ENCODE measurements around the gene PNPLA7. TPM values are rescaled to one million over a fixed set of nuclear protein-coding genes. Genes with fewer than 3 reads are reported as not detected.

PNPLA7 gene
- total and polyA plus RNA-seq, 2 of the 13 experiments (the other 11 are each of a cell fraction or from before 2014, with no cell fraction given) = 0.42 to 1.5 TPM

DNA sequence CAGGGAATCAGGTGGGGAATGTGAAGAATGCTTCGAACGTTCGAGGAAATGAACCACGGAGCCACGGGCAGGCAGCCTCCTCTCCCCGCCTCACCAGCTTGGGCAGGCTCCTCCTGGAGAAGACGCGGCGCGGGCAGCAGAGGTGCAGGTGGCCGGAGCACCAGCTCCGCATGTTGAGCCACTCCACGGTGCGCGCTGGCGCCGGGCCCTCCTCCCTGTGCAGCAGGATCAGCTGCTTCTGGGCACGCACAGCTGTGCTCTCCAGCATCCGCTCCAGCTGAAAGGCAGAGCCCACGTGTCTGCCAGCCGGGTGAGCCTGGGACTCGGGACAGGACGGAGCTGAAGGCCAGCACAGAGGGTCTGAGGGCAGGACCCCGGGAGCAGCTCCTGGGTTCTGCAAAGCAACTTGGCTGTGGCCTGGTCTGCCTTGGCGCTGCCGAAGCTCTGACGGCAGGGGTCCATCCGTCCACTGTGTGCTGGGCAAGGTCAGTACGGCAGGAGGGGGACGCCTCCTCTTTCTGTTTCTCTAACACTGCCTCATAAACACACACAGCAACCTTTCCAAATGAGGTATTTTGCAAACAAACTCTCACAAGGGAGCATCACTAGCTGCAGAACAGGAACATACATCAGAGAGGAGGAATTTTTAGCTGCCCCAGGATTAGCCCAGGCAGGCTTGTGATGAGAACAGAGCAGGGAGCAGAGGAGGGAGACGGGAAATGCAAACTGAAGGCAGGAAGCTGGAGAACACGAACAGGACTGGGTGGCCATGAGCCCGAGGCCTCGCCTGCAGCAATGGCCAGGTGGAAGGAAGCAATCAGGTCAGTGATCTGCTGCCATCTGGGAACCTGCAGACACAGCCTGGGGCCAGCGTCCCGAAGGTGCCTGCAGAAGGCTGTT is 71.0 kb downstream of the PNPLA7 start (continued):
- TF ChIP-seq, protein P1, sequence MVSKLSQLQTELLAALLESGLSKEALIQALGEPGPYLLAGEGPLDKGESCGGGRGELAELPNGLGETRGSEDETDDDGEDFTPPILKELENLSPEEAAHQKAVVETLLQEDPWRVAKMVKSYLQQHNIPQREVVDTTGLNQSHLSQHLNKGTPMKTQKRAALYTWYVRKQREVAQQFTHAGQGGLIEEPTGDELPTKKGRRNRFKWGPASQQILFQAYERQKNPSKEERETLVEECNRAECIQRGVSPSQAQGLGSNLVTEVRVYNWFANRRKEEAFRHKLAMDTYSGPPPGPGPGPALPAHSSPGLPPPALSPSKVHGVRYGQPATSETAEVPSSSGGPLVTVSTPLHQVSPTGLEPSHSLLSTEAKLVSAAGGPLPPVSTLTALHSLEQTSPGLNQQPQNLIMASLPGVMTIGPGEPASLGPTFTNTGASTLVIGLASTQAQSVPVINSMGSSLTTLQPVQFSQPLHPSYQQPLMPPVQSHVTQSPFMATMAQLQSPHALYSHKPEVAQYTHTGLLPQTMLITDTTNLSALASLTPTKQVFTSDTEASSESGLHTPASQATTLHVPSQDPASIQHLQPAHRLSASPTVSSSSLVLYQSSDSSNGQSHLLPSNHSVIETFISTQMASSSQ (IDR thresholded peaks at IDR 0.05; ENCODE audit: low read depth) = no peak
- TF ChIP-seq, protein P1 (CRISPR knock-in tag; IDR thresholded peaks at IDR 0.05; ENCODE audit: borderline replicate concordance) = no peak
- TF ChIP-seq ZNF772 (CRISPR knock-in tag; IDR thresholded peaks at IDR 0.05) = peak; percentile 47; the same call in 1 of the 2 replicates
- TF ChIP-seq, protein P2, sequence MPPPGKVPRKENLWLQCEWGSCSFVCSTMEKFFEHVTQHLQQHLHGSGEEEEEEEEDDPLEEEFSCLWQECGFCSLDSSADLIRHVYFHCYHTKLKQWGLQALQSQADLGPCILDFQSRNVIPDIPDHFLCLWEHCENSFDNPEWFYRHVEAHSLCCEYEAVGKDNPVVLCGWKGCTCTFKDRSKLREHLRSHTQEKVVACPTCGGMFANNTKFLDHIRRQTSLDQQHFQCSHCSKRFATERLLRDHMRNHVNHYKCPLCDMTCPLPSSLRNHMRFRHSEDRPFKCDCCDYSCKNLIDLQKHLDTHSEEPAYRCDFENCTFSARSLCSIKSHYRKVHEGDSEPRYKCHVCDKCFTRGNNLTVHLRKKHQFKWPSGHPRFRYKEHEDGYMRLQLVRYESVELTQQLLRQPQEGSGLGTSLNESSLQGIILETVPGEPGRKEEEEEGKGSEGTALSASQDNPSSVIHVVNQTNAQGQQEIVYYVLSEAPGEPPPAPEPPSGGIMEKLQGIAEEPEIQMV (CRISPR knock-in tag; IDR thresholded peaks at IDR 0.05; ENCODE audit: low read depth) = no peak
- no peak for TF ChIP-seq ZNF777 (CRISPR knock-in tag; IDR thresholded peaks at IDR 0.05)
- TF ChIP-seq, protein P3, sequence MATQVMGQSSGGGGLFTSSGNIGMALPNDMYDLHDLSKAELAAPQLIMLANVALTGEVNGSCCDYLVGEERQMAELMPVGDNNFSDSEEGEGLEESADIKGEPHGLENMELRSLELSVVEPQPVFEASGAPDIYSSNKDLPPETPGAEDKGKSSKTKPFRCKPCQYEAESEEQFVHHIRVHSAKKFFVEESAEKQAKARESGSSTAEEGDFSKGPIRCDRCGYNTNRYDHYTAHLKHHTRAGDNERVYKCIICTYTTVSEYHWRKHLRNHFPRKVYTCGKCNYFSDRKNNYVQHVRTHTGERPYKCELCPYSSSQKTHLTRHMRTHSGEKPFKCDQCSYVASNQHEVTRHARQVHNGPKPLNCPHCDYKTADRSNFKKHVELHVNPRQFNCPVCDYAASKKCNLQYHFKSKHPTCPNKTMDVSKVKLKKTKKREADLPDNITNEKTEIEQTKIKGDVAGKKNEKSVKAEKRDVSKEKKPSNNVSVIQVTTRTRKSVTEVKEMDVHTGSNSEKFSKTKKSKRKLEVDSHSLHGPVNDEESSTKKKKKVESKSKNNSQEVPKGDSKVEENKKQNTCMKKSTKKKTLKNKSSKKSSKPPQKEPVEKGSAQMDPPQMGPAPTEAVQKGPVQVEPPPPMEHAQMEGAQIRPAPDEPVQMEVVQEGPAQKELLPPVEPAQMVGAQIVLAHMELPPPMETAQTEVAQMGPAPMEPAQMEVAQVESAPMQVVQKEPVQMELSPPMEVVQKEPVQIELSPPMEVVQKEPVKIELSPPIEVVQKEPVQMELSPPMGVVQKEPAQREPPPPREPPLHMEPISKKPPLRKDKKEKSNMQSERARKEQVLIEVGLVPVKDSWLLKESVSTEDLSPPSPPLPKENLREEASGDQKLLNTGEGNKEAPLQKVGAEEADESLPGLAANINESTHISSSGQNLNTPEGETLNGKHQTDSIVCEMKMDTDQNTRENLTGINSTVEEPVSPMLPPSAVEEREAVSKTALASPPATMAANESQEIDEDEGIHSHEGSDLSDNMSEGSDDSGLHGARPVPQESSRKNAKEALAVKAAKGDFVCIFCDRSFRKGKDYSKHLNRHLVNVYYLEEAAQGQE (IDR thresholded peaks at IDR 0.05; ENCODE audit: borderline replicate concordance in 1 of 2, low read depth in 1 of 2, low read length in 2 of 2) = no peak
- TF ChIP-seq RBM39 (IDR thresholded peaks at IDR 0.05; ENCODE audit: low read depth, low read length, poor library complexity, severe bottlenecking) = no peak
- TF ChIP-seq ZMAT3 (CRISPR knock-in tag; conservative IDR thresholded peaks at IDR 0.05) = peak; percentile 79
- no peak for TF ChIP-seq AGO2 (optimal IDR thresholded peaks at IDR 0.05; ENCODE audit: low read depth, low read length)
- TF ChIP-seq ZBTB38 (CRISPR knock-in tag; IDR thresholded peaks at IDR 0.05) = peak; percentile 90
- no peak for TF ChIP-seq KLF13 (CRISPR knock-in tag; IDR thresholded peaks at IDR 0.05)
- TF ChIP-seq, protein P4, sequence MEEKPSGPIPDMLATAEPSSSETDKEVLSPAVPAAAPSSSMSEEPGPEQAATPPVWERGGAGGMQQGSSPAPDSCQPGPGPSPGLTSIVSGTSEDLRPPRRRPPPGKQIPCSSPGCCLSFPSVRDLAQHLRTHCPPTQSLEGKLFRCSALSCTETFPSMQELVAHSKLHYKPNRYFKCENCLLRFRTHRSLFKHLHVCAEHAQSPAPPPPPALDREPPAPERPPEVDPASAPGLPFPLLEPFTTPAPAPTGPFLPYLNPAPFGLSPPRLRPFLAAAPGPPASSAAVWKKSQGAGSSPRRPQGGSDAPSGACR (CRISPR knock-in tag; IDR thresholded peaks at IDR 0.05) = no peak
- TF ChIP-seq ZBTB20 (CRISPR knock-in tag; IDR thresholded peaks at IDR 0.05; ENCODE audit: borderline replicate concordance, low read depth) = no peak; the same call in 1 of the 2 replicates
- peak; percentile 65; the same call in 1 of the 2 replicates for TF ChIP-seq KDM5B (CRISPR knock-in tag; IDR thresholded peaks at IDR 0.05; ENCODE audit: borderline replicate concordance)
- TF ChIP-seq, protein P5, sequence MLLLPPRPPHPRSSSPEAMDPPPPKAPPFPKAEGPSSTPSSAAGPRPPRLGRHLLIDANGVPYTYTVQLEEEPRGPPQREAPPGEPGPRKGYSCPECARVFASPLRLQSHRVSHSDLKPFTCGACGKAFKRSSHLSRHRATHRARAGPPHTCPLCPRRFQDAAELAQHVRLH (CRISPR knock-in tag; IDR thresholded peaks at IDR 0.05; ENCODE audit: borderline replicate concordance, low read depth) = peak; percentile 5; the same call in 1 of the 2 replicates
- TF ChIP-seq, protein P6, sequence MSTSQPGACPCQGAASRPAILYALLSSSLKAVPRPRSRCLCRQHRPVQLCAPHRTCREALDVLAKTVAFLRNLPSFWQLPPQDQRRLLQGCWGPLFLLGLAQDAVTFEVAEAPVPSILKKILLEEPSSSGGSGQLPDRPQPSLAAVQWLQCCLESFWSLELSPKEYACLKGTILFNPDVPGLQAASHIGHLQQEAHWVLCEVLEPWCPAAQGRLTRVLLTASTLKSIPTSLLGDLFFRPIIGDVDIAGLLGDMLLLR (CRISPR knock-in tag; IDR thresholded peaks at IDR 0.05) = no peak
- no peak for TF ChIP-seq BRD4 (CRISPR knock-in tag; IDR thresholded peaks at IDR 0.05)

All from HepG2 (cell line).